ENCODE measurements around the gene NPIPA1. TPM values are rescaled to one million over a fixed set of nuclear protein-coding genes. Genes with fewer than 3 reads are reported as not detected.
"Not testable (repeated sequence)": the region's sequence is repeated elsewhere in the genome, so short reads cannot be mapped to it uniquely, and the experiment has no call there.

Gene NPIPA1
- total and polyA plus RNA-seq, 2 donors: 32.5 to 134 TPM

DNA sequence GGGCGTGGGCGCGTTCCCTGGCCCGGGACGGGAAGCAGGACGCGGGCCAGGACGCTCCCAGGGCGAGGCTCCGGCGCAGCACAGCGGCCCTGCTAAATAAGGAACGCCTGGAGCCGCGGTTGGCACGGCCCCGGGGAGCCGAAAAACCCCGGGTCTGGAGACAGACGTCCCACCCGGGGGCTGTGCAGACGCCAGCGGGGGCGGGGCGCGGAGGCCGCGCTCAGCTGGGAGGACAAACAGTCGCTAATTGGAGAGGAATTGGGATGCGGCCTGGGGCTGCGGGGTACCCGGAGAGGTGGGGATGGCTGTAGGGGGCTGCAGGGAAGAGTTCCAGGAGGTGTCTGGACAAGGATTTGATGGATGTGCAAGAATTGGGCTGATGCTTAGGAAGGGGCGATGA lies 25.3 kb upstream of the NPIPA1 start:
- not testable (repeated sequence) for H3K27me3 ChIP-seq (ENCODE audit: control insufficient read depth in 2 of 2, insufficient read depth in 1 of 2, low read length in 1 of 2); H3K4me1 ChIP-seq (ENCODE audit: control insufficient read depth in 2 of 2, insufficient read depth in 2 of 2, low read length in 2 of 2); H3K9me3 ChIP-seq (ENCODE audit: control insufficient read depth in 2 of 2, insufficient read depth in 1 of 2, low read length in 1 of 2); H3K27ac ChIP-seq (ENCODE audit: low read depth in 1 of 2, low read length in 1 of 2); DNase-seq (ENCODE audit: low read depth in 6 of 9, low spot score in 9 of 9); H3K36me3 ChIP-seq (ENCODE audit: control insufficient read depth in 2 of 2, insufficient read depth in 2 of 2, low read length in 1 of 2)
- H3K4me3 ChIP-seq (ENCODE audit: low read length in 2 of 2): peak overlapping the region; percentile 30 to 39
- under 1% methylated on average over 30 of the region's 33 CpGs for WGBS

DNA sequence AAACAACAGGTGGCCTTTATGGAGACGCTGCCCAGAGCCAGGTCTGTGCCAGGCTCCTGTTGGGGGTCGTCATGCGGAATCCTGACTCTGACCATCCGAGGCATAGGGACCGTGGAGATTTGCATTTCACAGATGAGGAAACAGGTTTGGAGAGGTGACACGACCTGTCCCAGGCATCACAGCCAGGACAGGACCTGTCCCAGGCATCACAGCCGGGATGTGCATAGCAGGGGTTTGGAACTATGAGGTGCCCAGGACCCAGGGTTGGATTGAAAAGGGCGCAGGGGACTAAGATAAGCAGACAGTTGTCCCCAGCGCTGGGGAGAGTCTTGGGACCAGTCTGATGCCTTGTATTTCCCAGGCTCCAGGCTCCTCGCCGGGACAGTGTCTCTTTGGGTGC lies 24.7 kb upstream of the NPIPA1 start:
- DNase-seq (ENCODE audit: low read depth in 6 of 9, low spot score in 9 of 9); H3K27ac ChIP-seq (ENCODE audit: low read depth in 1 of 2, low read length in 1 of 2); H3K36me3 ChIP-seq (ENCODE audit: control insufficient read depth in 2 of 2, insufficient read depth in 2 of 2, low read length in 1 of 2); H3K4me1 ChIP-seq (ENCODE audit: control insufficient read depth in 2 of 2, insufficient read depth in 2 of 2, low read length in 2 of 2); H3K9me3 ChIP-seq (ENCODE audit: control insufficient read depth in 2 of 2, insufficient read depth in 1 of 2, low read length in 1 of 2); H3K27me3 ChIP-seq (ENCODE audit: control insufficient read depth in 2 of 2, insufficient read depth in 1 of 2, low read length in 1 of 2); H3K4me3 ChIP-seq (ENCODE audit: low read length in 2 of 2): not testable (repeated sequence)
- 94% methylated on average over 2 of the region's 11 CpGs for WGBS

DNA sequence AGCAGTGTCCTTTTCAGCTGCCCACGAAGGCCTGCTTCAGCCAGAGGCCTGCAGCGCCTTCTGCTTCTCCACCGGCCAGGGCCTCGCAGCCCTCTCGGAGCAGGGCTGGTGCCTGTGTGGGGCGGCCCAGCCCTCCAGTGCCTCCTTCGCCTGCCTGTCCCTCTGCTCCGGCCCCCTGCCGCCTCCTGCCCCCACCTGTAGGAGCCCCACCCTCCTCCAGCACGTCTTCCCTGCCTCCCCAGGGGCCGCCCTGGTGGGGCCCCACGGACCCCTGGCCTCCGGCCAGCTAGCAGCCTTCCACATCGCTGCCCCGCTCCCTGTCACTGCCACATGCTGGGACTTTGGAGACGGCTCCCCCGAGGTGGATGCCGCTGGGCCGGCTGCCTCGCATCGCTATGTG lies 18.7 kb upstream of the NPIPA1 start:
- not testable (repeated sequence) for H3K9me3 ChIP-seq (ENCODE audit: control insufficient read depth in 2 of 2, insufficient read depth in 1 of 2, low read length in 1 of 2); H3K4me1 ChIP-seq (ENCODE audit: control insufficient read depth in 2 of 2, insufficient read depth in 2 of 2, low read length in 2 of 2); H3K4me3 ChIP-seq (ENCODE audit: low read length in 2 of 2); H3K27me3 ChIP-seq (ENCODE audit: control insufficient read depth in 2 of 2, insufficient read depth in 1 of 2, low read length in 1 of 2); H3K27ac ChIP-seq (ENCODE audit: low read depth in 1 of 2, low read length in 1 of 2); H3K36me3 ChIP-seq (ENCODE audit: control insufficient read depth in 2 of 2, insufficient read depth in 2 of 2, low read length in 1 of 2); DNase-seq (ENCODE audit: low read depth in 6 of 9, low spot score in 9 of 9)
- 98% methylated on average over 19 of the region's 21 CpGs for WGBS

DNA sequence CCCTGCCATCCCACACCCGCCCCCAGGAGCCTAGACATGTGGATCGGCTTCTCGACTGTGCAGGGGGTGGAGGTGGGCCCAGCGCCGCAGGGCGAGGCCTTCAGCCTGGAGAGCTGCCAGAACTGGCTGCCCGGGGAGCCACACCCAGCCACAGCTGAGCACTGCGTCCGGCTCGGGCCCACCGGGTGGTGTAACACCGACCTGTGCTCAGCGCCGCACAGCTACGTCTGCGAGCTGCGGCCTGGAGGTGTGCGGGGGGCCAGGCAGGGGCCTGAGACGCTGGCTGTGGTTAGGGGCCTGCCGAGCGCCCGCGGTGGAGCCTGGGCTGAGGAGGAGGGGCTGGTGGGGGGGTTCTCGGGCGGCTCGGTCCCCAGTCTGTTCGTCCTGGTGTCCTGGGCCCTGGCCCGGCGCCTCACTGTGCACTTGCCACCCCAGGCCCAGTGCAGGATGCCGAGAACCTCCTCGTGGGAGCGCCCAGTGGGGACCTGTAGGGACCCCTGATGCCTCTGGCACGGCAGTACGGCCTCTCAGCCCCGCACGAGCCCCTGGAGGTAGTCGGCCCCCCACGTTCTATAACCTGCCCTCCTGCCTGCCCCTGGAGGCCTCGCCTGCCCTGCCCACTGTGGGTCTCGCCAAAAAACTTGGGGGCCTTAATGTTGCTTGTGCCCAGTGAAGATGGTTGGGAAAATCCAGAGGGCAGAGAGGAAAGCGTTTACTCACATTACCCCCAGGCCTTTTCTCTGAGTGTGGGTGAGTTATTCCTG lies 17.2 kb upstream of the NPIPA1 start:
- not testable (repeated sequence) for H3K4me3 ChIP-seq (ENCODE audit: low read length in 2 of 2); DNase-seq (ENCODE audit: low read depth in 6 of 9, low spot score in 9 of 9); H3K27ac ChIP-seq (ENCODE audit: low read depth in 1 of 2, low read length in 1 of 2); H3K9me3 ChIP-seq (ENCODE audit: control insufficient read depth in 2 of 2, insufficient read depth in 1 of 2, low read length in 1 of 2); H3K4me1 ChIP-seq (ENCODE audit: control insufficient read depth in 2 of 2, insufficient read depth in 2 of 2, low read length in 2 of 2); H3K36me3 ChIP-seq (ENCODE audit: control insufficient read depth in 2 of 2, insufficient read depth in 2 of 2, low read length in 1 of 2); H3K27me3 ChIP-seq (ENCODE audit: control insufficient read depth in 2 of 2, insufficient read depth in 1 of 2, low read length in 1 of 2)
- 98% methylated on average over 28 of the region's 41 CpGs for WGBS

DNA sequence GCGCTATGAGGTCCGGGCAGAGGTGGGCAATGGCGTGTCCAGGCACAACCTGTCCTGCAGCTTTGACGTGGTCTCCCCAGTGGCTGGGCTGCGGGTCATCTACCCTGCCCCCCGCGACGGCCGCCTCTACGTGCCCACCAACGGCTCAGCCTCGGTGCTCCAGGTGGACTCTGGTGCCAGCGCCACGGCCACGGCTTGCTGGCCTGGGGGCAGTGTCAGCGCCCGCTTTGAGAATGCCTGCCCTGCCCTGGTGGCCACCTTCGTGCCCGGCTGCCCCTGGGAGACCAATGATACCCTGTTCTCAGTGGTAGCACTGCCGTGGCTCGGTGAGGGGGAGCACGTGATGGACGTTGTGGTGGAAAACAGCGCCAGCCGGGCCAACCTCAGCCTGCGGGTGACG lies 15.0 kb upstream of the NPIPA1 start:
- not testable (repeated sequence) for H3K27ac ChIP-seq (ENCODE audit: low read depth in 1 of 2, low read length in 1 of 2); H3K27me3 ChIP-seq (ENCODE audit: control insufficient read depth in 2 of 2, insufficient read depth in 1 of 2, low read length in 1 of 2); H3K4me1 ChIP-seq (ENCODE audit: control insufficient read depth in 2 of 2, insufficient read depth in 2 of 2, low read length in 2 of 2); H3K36me3 ChIP-seq (ENCODE audit: control insufficient read depth in 2 of 2, insufficient read depth in 2 of 2, low read length in 1 of 2); DNase-seq (ENCODE audit: low read depth in 6 of 9, low spot score in 9 of 9); H3K9me3 ChIP-seq (ENCODE audit: control insufficient read depth in 2 of 2, insufficient read depth in 1 of 2, low read length in 1 of 2); H3K4me3 ChIP-seq (ENCODE audit: low read length in 2 of 2)
- 98% methylated on average over 10 of the region's 27 CpGs for WGBS

DNA sequence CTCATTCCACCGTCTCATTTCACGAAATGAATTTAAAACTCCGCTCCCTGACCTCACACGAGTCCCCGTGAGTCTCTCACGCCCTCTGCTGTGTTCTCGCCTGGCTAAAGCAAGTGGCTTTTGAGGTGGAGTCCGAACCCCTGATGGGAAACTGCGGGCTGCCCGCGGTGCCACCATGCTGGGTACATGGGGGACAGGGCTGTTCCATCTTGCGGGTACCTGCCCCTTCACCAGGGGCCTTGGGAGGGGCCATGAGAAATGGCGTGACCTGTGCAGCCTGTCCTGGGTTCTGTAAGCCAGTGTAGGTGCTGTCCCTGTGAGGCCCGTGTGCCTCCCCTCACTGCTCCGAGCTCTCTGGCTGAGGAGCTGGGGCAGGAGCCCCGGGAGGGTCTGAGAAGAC lies 14.3 kb upstream of the NPIPA1 start:
- H3K36me3 ChIP-seq (ENCODE audit: control insufficient read depth in 2 of 2, insufficient read depth in 2 of 2, low read length in 1 of 2); H3K27me3 ChIP-seq (ENCODE audit: control insufficient read depth in 2 of 2, insufficient read depth in 1 of 2, low read length in 1 of 2); H3K4me3 ChIP-seq (ENCODE audit: low read length in 2 of 2); DNase-seq (ENCODE audit: low read depth in 6 of 9, low spot score in 9 of 9); H3K27ac ChIP-seq (ENCODE audit: low read depth in 1 of 2, low read length in 1 of 2); H3K4me1 ChIP-seq (ENCODE audit: control insufficient read depth in 2 of 2, insufficient read depth in 2 of 2, low read length in 2 of 2); H3K9me3 ChIP-seq (ENCODE audit: control insufficient read depth in 2 of 2, insufficient read depth in 1 of 2, low read length in 1 of 2): not testable (repeated sequence)
- 98% methylated on average over 7 of the region's 16 CpGs for WGBS

DNA sequence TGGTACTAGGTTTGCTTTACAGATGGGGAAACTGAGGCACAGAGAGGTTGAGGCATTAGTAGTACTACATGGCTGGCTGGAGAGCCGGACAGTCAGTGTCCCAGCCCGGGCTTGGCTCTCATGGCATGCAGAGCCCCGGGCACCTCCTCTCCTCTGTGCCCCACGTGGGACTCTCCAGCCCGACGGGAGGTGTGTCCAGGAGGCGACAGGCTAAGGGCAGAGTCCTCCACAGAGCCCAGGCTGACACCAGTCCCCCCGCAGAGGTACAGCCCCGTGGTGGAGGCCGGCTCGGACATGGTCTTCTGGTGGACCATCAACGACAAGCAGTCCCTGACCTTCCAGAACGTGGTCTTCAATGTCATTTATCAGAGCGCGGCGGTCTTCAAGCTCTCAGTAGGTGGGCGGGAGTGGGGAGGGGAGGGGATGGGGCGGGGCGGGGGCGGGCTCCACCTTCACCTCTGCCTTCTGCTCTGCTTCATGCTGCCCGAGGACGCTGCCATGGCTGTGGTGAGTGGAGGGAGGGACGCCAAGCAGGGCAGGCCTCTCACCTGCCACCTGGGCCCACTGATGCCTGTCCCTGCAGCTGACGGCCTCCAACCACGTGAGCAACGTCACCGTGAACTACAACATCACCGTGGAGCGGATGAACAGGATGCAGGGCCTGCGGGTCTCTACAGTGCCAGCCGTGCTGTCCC lies 13.7 kb upstream of the NPIPA1 start:
- DNase-seq (ENCODE audit: low read depth in 6 of 9, low spot score in 9 of 9): not testable (repeated sequence)
- WGBS: 98% methylated on average over 9 of the region's 31 CpGs

DNA sequence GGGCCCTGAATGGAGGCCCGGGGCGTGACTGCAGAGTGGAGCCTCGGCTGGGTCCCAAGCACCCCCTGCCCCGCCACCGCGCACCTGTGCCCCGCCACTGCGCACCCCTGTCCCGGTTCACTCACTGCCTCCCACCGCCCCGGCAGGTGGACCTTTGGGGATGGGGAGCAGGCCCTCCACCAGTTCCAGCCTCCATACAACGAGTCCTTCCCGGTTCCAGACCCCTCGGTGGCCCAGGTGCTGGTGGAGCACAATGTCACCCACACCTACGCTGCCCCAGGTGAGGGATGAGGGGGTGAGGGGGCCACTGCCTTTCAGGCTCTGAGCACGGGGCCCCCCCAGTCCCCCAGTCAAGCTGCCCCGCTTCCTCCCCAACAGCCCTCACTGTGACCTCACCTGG lies 12.9 kb upstream of the NPIPA1 start:
- not testable (repeated sequence) for DNase-seq (ENCODE audit: low read depth in 6 of 9, low spot score in 9 of 9)
- 98% methylated on average over 5 of the region's 17 CpGs for WGBS

More for the DNA sequence above, 13.7 kb upstream of the NPIPA1 start:
- H3K4me3 ChIP-seq (ENCODE audit: low read length in 2 of 2); H3K9me3 ChIP-seq (ENCODE audit: control insufficient read depth in 2 of 2, insufficient read depth in 1 of 2, low read length in 1 of 2); H3K27me3 ChIP-seq (ENCODE audit: control insufficient read depth in 2 of 2, insufficient read depth in 1 of 2, low read length in 1 of 2); H3K4me1 ChIP-seq (ENCODE audit: control insufficient read depth in 2 of 2, insufficient read depth in 2 of 2, low read length in 2 of 2); H3K27ac ChIP-seq (ENCODE audit: low read depth in 1 of 2, low read length in 1 of 2); H3K36me3 ChIP-seq (ENCODE audit: control insufficient read depth in 2 of 2, insufficient read depth in 2 of 2, low read length in 1 of 2): not testable (repeated sequence)

DNA sequence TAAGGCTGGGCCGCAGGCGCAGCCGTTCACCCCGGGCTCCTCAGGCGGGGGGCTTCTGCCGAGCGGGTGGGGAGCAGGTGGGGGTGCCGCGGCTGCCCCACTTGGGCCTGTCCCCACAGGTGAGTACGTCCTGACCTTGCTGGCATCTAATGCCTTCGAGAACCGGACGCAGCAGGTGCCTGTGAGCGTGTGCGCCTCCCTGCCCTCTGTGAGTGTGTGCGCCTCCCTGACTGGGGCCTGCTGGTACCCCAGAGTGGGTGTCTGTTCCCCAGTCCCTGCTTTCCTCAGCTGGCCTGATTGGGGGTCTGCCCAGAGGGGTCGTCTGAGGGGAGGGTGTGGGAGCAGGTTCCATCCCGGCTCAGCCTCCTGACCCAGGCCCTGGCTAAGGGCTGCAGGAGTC lies 12.3 kb upstream of the NPIPA1 start:
- H3K4me3 ChIP-seq (ENCODE audit: low read length in 2 of 2); H3K36me3 ChIP-seq (ENCODE audit: control insufficient read depth in 2 of 2, insufficient read depth in 2 of 2, low read length in 1 of 2); H3K27ac ChIP-seq (ENCODE audit: low read depth in 1 of 2, low read length in 1 of 2); DNase-seq (ENCODE audit: low read depth in 6 of 9, low spot score in 9 of 9); H3K9me3 ChIP-seq (ENCODE audit: control insufficient read depth in 2 of 2, insufficient read depth in 1 of 2, low read length in 1 of 2); H3K4me1 ChIP-seq (ENCODE audit: control insufficient read depth in 2 of 2, insufficient read depth in 2 of 2, low read length in 2 of 2); H3K27me3 ChIP-seq (ENCODE audit: control insufficient read depth in 2 of 2, insufficient read depth in 1 of 2, low read length in 1 of 2): not testable (repeated sequence)
- WGBS: over 99% methylated on average over 12 of the region's 18 CpGs

More for the DNA sequence above, 12.9 kb upstream of the NPIPA1 start:
- H3K9me3 ChIP-seq (ENCODE audit: control insufficient read depth in 2 of 2, insufficient read depth in 1 of 2, low read length in 1 of 2); H3K4me3 ChIP-seq (ENCODE audit: low read length in 2 of 2); H3K36me3 ChIP-seq (ENCODE audit: control insufficient read depth in 2 of 2, insufficient read depth in 2 of 2, low read length in 1 of 2); H3K27ac ChIP-seq (ENCODE audit: low read depth in 1 of 2, low read length in 1 of 2); H3K4me1 ChIP-seq (ENCODE audit: control insufficient read depth in 2 of 2, insufficient read depth in 2 of 2, low read length in 2 of 2); H3K27me3 ChIP-seq (ENCODE audit: control insufficient read depth in 2 of 2, insufficient read depth in 1 of 2, low read length in 1 of 2): not testable (repeated sequence)
